Stimulated activated CD4-positive, alpha-beta T cell treated with anti-CD3 and anti-CD28 coated beads, Interleukin-2, amount 100 ng/mL, for 4 hours (primary cell): Measurements from ENCODE around the gene CABCOCO1.

Experiments
- DNase-seq: peaks from one replicate; pipeline ENCODE4 v3.0.0-alpha.2; 2020; ENCODE audit warnings: low read depth

The CABCOCO1 gene

DNA sequence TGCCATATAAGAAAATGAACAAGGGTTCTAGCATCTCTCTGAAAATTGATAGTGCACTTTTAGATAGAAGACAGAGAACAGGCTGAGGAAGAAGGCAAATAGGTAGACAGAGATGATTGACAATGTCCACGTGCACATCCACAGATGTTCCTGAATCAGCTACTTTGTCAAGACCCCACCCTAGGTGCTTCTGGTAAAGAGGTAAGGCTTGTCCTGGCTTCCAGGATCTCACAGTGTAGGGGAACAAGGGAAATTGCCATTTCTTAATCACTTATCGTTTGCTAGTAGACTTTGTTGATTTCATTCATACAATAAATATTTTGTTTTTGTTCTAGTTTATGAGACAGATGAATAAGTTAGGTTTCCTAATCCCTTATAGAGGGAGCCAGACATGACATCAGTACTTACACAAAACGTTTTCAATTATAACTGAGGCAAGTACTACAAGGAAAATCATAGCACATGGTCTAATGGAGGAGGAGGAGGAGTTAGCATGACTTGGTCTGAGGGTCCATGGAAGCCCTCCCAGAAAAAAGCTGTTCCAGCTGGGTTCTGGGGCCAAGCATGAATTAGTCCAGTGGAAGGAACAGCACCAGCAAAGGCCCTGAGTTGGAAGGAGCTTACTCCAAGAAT lies 122.9 kb downstream of the CABCOCO1 start:
- DNase-seq = no peak

DNA sequence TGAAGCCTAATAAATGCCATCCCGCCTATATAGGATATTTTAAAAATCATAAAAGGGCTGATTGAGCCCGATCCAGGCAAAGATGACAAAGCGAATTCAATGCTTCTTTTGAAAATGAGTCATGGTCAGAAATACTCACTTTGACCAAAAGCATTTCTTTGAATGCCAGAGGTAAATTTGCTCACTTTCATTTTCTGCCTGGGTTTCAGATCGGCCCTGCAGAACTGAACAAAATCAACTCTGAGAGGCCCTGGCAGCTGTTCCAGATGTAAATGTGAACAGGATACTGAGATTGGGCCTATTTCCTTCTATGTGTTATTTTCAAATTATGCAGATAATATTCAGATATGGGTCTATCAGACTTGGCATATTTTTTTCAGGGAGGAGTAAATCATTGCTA lies 124.0 kb downstream of the CABCOCO1 start:
- DNase-seq = no peak

DNA sequence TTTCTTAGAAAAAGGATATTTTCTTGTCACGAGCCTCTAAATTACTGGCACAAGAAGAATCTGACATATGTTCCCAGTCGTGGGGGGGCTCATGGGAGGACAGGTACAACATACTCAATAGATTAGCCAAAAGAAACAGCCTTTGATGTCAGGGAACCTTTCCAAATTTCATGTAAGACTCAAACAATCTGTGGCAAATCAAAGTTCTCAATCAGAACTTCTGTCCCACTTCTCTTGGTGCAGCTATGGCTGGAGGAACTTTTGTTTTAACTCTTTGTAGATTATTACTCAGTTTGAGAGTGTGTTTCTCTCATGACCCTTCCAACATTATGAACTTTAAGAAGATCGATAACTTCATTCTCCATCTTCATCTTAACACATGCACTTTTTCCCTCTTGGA lies 124.4 kb downstream of the CABCOCO1 start:
- no peak for DNase-seq

DNA sequence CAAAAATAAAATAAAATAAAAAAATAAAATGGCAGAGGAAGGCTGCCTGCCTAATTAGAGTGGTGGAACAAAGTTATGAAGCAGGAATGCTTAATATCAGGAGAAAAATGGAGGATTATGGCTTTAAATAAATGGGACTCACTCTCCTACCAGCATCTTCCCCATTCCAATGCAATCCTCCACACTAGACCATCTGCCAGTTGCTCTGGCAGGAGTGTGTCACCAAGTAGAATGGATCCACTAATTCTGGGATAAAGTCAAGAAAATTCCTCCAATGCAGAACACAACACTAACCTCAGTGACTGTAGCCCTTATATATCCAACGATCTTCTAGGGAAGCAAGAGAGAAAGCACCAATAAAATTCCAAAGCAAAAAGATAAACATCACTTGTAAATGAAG lies 126.3 kb downstream of the CABCOCO1 start:
- DNase-seq = no peak

DNA sequence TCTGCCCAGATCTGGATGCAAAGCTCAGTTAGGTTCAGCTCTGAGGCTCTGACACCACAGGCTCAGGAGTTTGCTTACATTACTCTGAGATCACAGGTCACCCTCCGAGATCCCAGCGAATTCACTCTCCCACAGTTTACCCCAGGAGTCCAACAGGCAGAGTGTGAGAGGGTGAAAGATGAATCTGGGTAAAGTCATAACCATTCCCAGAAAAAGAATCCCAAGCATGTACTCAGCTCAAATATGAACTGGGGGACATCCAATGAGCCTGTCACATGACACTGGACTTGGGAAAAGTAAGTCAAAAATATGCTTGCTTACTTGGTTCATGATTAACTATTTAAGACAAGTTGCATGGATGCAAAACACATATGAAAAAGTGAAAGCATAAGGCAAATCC lies 128.5 kb downstream of the CABCOCO1 start:
- DNase-seq = no peak

DNA sequence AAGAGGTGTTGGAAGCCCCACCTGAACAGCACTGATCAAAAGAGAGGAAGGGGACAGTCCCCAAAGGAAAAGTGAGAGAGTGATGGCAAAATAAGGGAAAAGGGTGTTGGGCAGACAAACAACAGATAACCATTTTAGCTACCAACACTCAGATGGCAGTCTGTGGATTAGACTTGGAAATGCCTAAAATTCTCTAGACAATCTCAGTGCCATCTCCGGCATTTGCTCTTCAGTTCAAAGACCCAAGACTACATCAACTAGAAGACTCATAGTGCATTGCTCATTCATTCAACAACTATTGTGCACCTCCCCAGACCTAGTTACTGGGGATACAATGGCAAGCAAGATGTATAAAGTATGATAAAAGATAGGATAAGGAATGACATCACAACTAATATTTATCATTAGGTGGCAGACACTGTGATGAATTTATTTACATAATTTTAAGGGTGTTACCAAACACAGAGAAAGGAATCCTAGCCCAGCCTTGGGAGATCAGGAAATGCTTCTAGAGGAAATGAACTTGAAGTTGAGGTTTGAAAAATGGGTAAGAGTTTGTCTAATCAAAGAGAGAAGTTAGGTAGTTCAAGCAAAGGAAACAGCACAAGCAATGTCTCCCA lies 129.5 kb downstream of the CABCOCO1 start:
- DNase-seq = no peak

DNA sequence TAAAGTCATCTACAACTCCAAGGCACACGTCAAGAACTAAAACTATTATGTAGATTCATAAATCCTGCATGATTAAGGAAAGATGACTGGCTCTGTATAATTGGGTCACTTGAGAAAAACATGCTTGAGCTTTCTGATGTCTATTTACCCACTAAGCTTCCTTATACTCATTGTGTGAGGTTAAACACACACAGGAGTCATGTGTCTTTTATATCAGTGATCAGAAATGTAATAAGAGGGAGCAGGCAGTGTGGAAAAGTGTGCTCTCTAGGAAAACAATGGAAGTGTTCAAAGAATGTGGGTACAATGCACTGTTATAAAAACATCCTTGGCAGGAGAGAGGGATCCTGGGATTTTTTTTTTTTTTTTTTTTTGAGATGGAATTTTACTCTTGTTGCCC lies 130.2 kb downstream of the CABCOCO1 start:
- DNase-seq = no peak

DNA sequence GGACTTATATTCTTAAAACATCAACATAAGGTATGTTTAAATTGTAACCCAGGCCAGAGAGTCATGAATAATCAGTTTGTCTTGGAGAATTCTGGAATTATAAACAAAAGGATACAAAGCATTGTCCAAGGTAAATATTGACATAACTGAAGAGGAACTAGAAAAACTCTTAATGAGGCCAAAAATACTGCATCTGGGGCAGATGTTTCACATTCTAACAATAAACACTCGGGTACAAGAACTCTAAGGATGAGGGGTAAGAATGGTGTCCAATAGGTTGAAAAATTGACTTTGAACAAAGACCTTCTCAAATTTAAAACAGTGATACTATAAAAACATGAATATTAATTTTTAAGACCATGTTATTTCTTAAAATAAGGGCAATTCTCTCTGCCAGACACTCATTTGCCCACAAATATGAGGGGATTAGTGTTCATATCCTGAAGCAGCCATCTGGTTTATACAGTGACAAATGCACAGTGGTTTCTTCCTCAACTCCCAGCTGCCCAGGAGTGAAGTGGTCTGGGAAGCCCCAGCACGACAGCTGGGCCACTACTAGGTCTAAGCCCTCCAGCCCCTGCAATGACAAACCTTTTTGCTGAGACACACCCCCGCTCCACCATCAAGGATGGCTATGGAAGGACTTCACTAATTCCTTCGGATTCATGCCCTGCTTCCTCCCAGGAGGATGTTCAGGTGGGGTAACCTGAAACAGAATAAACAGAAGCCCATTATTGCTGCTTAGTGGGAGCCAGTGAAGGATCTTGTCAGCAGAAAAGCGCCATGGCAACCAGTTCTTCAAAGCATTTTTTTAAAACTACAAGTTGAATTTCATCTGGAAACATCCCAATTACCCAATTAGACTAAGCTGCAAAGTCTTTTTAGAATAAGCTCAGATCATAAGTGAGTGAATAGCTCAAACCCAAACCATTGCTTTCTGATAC lies 131.3 kb downstream of the CABCOCO1 start:
- no peak for DNase-seq

DNA sequence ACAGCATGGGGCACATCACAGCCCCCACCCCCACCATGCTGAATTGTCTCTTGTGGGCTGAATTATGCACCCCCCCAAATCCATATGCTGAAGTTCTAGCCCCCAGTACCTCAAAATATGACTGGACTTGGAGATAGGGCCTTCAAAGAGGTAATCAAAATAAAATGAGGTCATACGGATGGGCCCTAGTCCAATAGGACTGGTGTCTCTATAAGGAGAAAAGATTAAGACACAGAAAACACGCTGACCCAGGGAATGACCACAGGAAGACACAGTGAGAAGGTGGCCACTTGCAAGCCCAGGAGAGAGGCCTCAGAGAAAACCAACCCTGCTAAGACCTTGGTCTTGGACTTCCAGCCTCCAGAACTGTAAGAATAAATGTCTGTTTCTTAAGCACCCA lies 132.4 kb downstream of the CABCOCO1 start:
- no peak for DNase-seq

DNA sequence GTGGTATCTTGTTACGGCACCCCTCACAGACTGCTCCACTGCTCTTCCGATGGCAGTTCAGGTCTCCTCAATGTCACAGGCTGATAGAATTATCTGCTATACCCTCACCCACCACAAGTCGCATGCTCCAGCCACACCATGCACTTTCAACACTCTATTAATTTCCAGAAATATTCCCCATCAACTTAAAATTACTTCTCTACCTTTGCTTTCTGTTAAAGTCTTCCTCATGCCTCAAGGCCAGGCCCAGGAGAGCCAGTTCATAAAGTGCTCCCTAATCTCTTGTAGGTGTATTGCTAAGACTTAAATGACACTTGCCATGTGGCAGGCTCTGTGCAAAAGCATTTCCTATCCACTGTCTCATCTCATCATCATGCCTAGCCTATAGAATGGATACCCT lies 132.8 kb downstream of the CABCOCO1 start:
- no peak for DNase-seq

DNA sequence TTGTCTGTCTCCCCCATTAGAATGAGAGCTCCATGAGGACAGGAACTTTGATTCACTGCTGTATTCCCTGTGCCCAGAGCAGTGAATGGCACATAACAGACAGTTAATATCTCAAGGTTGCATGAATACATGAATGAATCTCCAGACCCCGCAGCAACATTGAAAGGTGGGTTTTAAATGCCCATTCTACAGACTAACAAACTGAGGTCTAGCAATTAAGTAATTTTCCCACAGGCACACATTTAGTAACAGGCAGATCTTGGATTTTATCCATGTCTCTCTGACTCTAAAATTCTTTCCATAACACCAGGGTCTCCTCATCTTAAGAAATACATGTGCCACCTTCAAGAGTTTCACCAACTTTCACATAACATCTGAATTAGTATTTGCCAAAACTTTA lies 134.1 kb downstream of the CABCOCO1 start:
- DNase-seq = no peak

DNA sequence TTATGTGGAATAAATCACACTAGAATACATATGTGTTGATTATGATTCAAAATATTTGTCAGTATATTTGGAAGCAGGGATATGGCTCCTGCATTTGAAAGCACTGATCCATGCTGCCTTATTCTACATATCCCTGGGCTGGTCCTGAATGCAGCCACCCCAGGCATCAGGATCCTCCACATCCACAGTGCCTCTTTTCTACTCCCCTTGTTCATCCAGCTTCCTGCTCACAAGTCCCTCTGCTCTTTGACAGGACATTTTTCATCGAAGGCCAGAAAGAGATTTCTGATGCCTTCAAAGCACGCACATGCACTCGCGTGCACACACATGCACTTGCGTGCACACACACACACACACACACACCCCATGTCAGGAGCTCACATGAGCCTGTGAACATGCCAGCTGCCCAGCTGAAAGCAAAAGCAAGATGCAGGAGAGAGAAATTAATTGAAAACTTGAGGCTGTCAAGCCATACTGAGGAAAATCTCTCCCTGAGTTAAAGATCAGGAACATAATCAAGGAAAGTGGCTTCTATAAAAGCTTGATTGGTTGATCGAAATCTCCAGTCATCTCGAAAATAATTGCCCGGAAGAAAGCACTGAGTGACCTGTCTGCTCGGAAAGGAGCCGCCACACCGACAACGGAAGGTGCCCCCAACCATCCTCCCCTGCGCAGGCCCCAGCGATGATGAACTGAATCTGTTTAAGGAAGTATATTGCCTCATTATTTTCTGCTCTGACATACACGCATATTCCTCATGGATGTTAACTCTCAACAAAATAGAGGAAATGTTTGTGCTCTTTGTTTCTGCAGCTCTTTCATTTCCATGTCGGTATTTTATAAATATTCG lies 134.8 kb downstream of the CABCOCO1 start:
- DNase-seq = no peak

DNA sequence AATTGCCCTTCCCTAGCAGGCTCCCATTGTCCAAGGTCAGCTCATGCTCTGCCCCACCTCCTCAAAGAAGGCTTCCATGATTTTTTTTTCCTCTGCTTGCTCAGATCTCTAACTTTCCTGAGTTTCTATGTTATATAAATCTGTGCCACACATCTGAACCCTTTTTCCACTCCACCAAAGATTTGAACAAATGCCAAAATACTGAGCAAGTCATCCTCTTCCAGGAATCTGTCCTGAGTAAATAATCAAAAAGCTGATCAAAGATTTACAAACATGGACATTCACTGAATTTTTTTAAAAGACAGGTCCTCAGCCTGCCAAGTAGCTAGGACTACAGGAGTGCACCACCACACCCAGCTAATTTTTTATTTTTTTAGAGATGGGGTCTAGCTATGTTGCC lies 136.0 kb downstream of the CABCOCO1 start:
- no peak for DNase-seq

DNA sequence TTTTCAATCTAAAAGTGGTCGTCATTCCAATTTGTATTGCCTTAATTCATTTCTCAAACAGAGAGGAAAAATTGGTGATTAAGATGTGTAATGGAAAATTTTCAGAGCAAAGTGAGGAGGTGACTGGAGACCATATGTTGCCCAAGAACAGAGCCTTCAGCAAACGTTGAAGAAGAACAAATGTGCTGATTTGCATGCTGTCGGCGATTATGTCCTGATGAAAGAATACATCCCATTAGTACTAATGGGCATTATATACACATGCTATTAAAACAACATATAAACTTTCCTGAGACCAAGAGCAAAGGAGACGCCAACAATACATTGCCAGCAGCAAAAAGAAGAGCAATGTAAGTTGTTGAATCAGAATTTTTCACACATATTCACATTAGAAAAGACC lies 138.8 kb downstream of the CABCOCO1 start:
- no peak for DNase-seq

DNA sequence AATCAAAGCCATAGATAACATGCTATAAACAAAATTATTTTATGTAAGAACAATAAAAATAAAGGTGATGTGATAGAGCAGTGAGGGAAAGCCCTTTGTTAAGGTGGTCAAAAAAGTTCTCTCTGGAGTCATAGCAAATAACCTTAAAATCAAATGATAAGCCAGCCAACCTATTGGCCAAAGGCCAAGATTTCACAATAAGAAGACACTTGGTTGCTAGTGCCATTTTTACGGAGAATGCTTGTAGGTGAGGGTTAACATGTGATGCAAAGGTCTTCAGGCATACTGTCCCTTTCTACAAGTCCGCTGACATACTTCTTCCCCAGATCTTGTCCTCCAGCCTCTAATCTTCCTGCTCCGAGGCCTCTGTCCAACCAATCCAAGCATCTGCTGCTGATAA lies 140.5 kb downstream of the CABCOCO1 start:
- no peak for DNase-seq

DNA sequence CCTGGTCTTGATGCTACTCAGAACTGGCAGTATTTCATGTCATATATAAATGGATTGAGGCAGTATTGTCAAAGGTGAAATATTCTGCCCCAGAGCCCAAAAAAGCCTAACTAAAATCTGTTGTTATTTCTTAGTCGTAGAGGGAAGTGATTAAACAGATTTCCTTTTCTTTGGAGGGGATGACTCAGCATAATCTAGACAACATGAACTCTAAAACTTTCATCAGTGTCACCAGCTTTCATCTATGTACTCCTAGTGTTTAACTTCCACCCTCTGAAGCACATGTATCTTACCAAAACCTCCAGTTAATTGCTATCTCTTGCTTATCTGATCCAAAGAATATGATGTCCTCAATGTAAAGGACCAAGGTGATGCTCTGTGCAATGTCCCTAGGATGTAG lies 141.7 kb downstream of the CABCOCO1 start:
- DNase-seq = no peak

DNA sequence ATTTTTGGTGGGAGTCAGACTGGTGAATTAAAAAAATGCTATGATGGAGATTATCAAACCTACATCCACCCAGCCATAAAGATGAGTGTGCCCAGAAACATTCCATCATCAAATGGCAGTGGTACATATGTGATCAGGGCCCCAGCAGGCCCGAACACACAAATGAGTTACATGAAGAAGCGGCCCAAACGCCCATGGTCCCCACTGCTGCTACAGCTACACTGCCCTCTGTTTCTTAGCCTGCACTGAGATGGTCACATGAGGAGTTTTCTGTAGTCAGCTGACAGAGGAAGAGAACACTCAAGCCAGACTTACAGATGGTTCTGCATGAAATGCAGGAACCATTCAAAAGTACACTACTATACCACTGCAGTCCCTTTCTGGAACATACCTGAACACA lies 142.4 kb downstream of the CABCOCO1 start:
- DNase-seq = no peak

DNA sequence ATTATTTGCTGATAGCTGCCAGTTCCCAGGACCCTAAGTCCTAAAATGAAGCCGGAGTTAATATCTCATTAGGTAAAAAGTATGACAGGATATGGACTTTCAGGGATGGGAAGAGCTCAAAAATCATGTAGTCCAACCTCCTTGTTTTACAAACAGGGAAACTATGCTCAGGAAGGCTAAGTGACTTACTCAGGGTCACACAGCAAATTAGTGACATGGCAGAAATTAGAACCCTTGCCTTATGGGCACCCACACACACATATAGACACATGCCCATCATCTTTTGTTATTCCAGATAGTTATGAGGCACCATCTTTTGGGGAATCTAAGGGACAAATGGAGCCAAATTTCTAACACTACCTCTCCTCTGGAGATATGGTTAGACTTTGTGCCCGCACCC lies 147.5 kb downstream of the CABCOCO1 start:
- no peak for DNase-seq

DNA sequence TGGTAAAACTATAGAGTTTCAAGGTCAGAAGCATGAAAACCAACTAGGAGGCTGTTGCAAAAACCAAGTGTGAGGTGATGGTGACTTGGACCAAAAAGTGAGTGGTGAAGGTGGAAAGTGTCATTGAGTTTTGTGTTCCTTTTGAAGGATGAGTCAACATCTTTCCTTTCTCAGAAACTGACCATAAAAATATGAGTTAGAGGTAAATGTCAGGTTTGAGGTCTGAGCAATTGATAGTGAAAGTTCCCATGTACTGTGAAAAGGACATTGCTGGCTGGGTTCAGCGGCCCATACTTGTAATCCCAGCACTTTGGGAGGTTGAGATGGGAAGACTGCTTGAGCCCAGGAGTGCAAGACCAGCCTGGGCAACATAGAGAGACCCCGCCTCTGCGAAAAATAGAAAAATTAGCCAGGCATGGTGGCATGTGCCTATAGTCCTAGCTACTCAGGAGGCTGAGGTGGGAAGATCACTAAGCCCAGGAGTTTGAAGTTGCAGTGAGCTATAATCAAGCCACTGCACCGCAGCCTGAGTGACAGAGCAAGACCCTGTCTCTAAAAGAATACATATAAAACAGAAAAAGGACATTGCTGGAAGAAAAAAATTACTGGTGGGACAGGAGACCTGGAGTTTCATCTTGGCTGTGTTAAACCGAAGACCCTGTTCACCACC lies 149.5 kb downstream of the CABCOCO1 start:
- DNase-seq = no peak

DNA sequence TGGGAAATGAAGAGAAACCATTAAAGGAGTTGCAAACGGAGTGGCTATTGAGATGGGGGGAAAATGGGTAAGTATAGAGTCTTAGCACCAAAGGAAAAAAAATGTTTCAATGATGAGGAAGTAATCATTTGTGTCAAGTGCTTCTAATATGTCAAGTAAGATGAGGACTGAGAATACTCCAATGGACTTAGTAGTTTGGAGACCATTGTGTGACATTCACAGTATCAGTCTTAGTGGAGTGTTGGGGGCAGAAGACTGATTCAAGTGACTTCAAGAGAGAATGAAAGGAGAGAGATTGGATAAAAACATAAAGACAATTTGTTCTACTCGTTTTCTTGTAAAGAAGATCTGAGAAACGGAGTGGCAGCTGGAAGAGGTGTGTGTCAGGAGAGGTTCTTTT lies 150.2 kb downstream of the CABCOCO1 start:
- no peak for DNase-seq

DNA sequence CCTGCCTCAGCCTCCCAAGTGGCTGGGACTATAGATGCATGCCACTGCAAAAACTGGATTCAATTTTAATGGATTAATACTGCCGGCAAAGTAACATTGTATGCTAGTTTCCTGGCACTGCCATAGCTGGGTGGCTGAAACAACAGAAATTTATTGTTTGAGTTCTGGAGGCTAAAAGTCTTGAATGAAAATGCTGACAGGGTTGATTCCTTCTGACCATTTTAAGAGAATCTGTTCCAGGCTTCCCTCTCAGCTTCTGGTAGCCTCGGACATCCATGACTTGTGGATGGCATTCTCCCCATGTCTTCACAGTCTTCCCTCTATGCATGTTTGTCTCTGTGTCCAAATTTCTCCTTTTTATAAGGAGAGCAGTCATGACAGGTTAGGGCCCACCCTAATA lies 151.4 kb downstream of the CABCOCO1 start:
- DNase-seq = no peak

DNA sequence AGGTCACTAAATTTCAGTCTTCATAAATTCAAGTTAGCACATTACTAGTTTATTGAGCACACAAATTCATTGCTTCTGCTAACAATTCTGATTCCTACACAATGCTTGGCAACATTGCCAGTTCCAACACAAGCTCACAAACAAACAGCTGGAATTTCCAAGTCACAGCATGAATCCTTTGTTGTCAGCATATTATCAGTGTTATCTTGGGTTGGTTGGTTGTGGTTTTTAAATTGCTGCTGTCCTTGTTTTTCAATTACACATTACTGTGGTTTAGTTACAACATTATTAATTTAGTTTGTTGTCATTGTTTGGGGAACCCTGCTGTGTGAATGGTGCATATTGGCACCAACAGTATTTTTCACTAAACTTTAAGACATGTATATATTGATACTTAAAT lies 152.8 kb downstream of the CABCOCO1 start:
- DNase-seq = no peak
